Ovary (tissue), 9 donors: Measurements from ENCODE around the gene TMEM134. TPM values are rescaled to one million over a fixed set of nuclear protein-coding genes. Genes with fewer than 3 reads are reported as not detected.
"Not testable (repeated sequence)": the region's sequence is repeated elsewhere in the genome, so short reads cannot be mapped to it uniquely, and the experiment has no call there.

Experiments used
- DNase-seq, 5 donors: peaks; one replicate each; pipeline ENCODE4 v3.0.0-alpha.2; 2019 to 2020
- H3K27ac ChIP-seq, 2 donors: fragments of 200-600 bp; one replicate each; pipeline versions ENCODE4 v1.5.1 to v1.8.0; 2019 to 2022
- H3K27me3 ChIP-seq: fragments of 200-600 bp; one replicate; pipeline ENCODE4 v1.8.0; 2022
- H3K36me3 ChIP-seq: fragments of 200-600 bp; sonication (generic); one replicate; pipeline ENCODE4 v1.5.1; 2019
- H3K4me1 ChIP-seq: one replicate; pipeline ENCODE4 v1.8.1; 2013; ENCODE audit warnings: mild to moderate bottlenecking, moderate library complexity; ENCODE audit not compliant: insufficient read depth
- H3K4me3 ChIP-seq: fragments of 200-600 bp; sonication (generic); one replicate; pipeline ENCODE4 v1.5.1; 2017
- H3K9me3 ChIP-seq, 2 donors: fragments of 200-600 bp in 1 of 2; sonication (generic) in 1 of 2; one replicate each; pipeline versions ENCODE4 v1.5.1 to v1.8.1; 2013 to 2019; ENCODE audit warnings: mild to moderate bottlenecking in 1 of 2, moderate library complexity in 1 of 2
- EP300 ChIP-seq: sonication (generic); formaldehyde crosslinking; IDR thresholded peaks from one replicate; pipeline ENCODE4 v1.6.1; 2017; ENCODE audit warnings: antibody characterized with exemption
- POLR2A ChIP-seq: fragments of 450-650 bp; IDR thresholded peaks from one replicate; pipeline ENCODE4 v1.6.1; 2017; ENCODE audit warnings: antibody characterized with exemption, mild to moderate bottlenecking, moderate library complexity
- WGBS, 3 donors: extraction: QIAGEN DNeasy Blood & Tissue Kit in 1 of 3; methylation state at CpG; one replicate each; pipeline versions ENCODE4 v1.1.5 to v1.1.7; 2013 to 2017; 5-methylcytosine and 5-hydroxymethylcytosine counted together
- intact Hi-C, 4 donors: fragments of 100-400 bp; cut with DNase I; formaldehyde crosslinking; loops; one replicate each; pipeline versions ENCODE4 v1.11.0 to v1.15.1; 2022 to 2023
- polyA plus RNA-seq, 2 donors: library from polyadenylated mRNA; stranded (reverse); fragments of 200-250 nt in 1 of 2; fragments of 350-450 nt in 1 of 2; fragmentation: Illumina TruSeq in 1 of 2; extraction: RNeasy Lipid Tissue Mini Kit (QIAGEN cat#74804) in 1 of 2; gene quantifications; one replicate each; pipeline ENCODE4 v1.2.3, GENCODE V29; 2013 to 2014
- total RNA-seq, 7 donors: library from RNA; depleted of rRNA in 2 of 7; stranded (reverse); fragments of >200 nt in 2 of 7; fragmentation: NEBNext Ultra II Directional in 3 of 7; extraction: Animal tissue kit (Norgen Biotek cat#: 25700) in 3 of 7; gene quantifications; one replicate each; pipeline versions ENCODE4 v1.1.0 to v1.2.4, GENCODE V29; 2016 to 2023
- TF ChIP-seq, protein P1 (sequence below), 3 donors: fragments of 450-650 bp in 2 of 3; fragments of 200-600 bp in 1 of 3; IDR thresholded peaks; one replicate each; pipeline versions ENCODE4 v1.5.1 to v1.8.0; 2016 to 2022; ENCODE audit warnings: antibody characterized with exemption in 3 of 3, mild to moderate bottlenecking in 1 of 3
- donor health status: DM: no; HTN: no; CAD: no; lungs with moderate emphysema.
- donor health status: DM: no; HTN: no; CAD: no.
- donor health status: Bipolar disorder and iron deficiency.
- donor health status: DM: yes; HTN: yes; CAD: no.
- donor health status: DM: no; HTN: no; CAD: no.
- donor health status: DM: yes; HTN: yes; CAD: no.

Gene TMEM134
- total and polyA plus RNA-seq, 9 donors, result 2.7 to 69.8 (median 44.3) TPM

GRCh38 chr11:67482827-67483798 lies 14.1 kb upstream of the TMEM134 start, which contains the start of gene AIP:
AIP (plus strand) TSS chr11:67483026; CDS start chr11:67483159, 133 bp downstream.
- whole genome bisulfite sequencing, 3 donors, result 7 to 8% (median 8%) methylated on average over 60 of the region's 60 CpGs
- Histone ChIP-seq H3K36me3 (no peaks in the 10 kb centered on the region), H3K27me3 (no peaks in the 10 kb centered on the region), H3K4me1 (peaks cover 9% of the 10 kb centered on the region), H3K4me3 (peak within 1 kb of the TSS; percentile 42), H3K9me3 (no peaks in the 10 kb centered on the region), H3K27ac (peak within 1 kb of the TSS; percentile 65 to 82)
- DNase-seq, result peak; percentile 96 to 98 (median 97)
- intact Hi-C loops, result no loop called here
- TF ChIP-seq, protein P1, sequence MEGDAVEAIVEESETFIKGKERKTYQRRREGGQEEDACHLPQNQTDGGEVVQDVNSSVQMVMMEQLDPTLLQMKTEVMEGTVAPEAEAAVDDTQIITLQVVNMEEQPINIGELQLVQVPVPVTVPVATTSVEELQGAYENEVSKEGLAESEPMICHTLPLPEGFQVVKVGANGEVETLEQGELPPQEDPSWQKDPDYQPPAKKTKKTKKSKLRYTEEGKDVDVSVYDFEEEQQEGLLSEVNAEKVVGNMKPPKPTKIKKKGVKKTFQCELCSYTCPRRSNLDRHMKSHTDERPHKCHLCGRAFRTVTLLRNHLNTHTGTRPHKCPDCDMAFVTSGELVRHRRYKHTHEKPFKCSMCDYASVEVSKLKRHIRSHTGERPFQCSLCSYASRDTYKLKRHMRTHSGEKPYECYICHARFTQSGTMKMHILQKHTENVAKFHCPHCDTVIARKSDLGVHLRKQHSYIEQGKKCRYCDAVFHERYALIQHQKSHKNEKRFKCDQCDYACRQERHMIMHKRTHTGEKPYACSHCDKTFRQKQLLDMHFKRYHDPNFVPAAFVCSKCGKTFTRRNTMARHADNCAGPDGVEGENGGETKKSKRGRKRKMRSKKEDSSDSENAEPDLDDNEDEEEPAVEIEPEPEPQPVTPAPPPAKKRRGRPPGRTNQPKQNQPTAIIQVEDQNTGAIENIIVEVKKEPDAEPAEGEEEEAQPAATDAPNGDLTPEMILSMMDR (IDR thresholded peaks at IDR 0.05), result peak; percentile 10 to 72 (median 47)
- TF ChIP-seq EP300 (no peak), POLR2A (peak; percentile 60)

GRCh38 chr11:67482275-67482826 lies 13.3 kb upstream of the TMEM134 start:
- Histone ChIP-seq H3K4me3 (peak overlapping the region; percentile 42), H3K4me1 (peaks cover 9% of the 10 kb centered on the region), H3K27ac (peak overlapping the region in 1 of 2 donors; percentile 82), H3K36me3 (no peaks in the 10 kb centered on the region), H3K27me3 (no peaks in the 10 kb centered on the region), H3K9me3 (no peaks in the 10 kb centered on the region)
- TF ChIP-seq POLR2A (no peak), EP300 (no peak)
- TF ChIP-seq, protein P1 (IDR thresholded peaks at IDR 0.05), result no peak
- peak in 2 of 5 donors; percentile 21 to 50 for DNase-seq
- WGBS, 3 donors, result 26 to 40% (median 37%) methylated on average over 19 of the region's 19 CpGs
- intact Hi-C loops, result no loop called here

GRCh38 chr11:67477344-67478050 lies 8.4 kb upstream of the TMEM134 start:
- H3K27ac ChIP-seq, intact Hi-C loops, H3K27me3 ChIP-seq, H3K4me3 ChIP-seq, H3K9me3 ChIP-seq, H3K4me1 ChIP-seq, DNase-seq, H3K36me3 ChIP-seq: not testable (repeated sequence)
- 73 to 81% (median 77%) methylated on average over 14 to 16 of the region's 16 CpGs for WGBS, 3 donors

- H3K27me3 ChIP-seq, intact Hi-C loops, H3K4me1 ChIP-seq, H3K9me3 ChIP-seq, H3K4me3 ChIP-seq, H3K36me3 ChIP-seq, H3K27ac ChIP-seq, DNase-seq: not testable (repeated sequence)
- 68 to 79% (median 74%) methylated on average over 10 of the region's 10 CpGs for WGBS, 3 donors
Observed at GRCh38 chr11:67476692-67477091, 7.6 kb upstream of the TMEM134 start.

GRCh38 chr11:67472882-67473281 lies 3.8 kb upstream of the TMEM134 start:
- Histone ChIP-seq H3K9me3 (no peaks in the 10 kb centered on the region), H3K36me3 (no peaks in the 10 kb centered on the region), H3K4me3 (no peak overlapping the region), H3K27me3 (no peaks in the 10 kb centered on the region), H3K27ac (no peak overlapping the region), H3K4me1 (peaks cover 2% of the 10 kb centered on the region)
- 73 to 76% (median 74%) methylated on average over 7 of the region's 7 CpGs for WGBS, 3 donors
- TF ChIP-seq EP300 (no peak), POLR2A (no peak)
- TF ChIP-seq, protein P1 (IDR thresholded peaks at IDR 0.05), result no peak
- no peak for DNase-seq
- intact Hi-C loops, result no loop called here
